Left ventricle myocardium superior (tissue), 1 donor: ENCODE data around the gene PNPLA5. TPM values are rescaled to one million over a fixed set of nuclear protein-coding genes. Genes with fewer than 3 reads are reported as not detected.

Source experiments
- ATAC-seq: fragments of 200-7000 bp; cut with Tn5 transposase; one replicate; pipeline ENCODE4 v1.9.1; 2020; ENCODE audit warnings: mild to moderate bottlenecking, moderate library complexity
- DNase-seq: peaks from one replicate; pipeline ENCODE4 v3.0.0-alpha.2; 2020
- intact Hi-C: fragments of 100-400 bp; cut with micrococcal nuclease; formaldehyde crosslinking; loops from one replicate; pipeline ENCODE4 v1.11.0; 2022
- total RNA-seq: library from RNA; stranded (reverse); fragmentation: NEBNext Ultra II Directional; extraction: Animal tissue kit (Norgen Biotek cat#: 25700); gene quantifications from one replicate; pipeline ENCODE4 v1.2.1, GENCODE V29; 2021
- donor health status: DM: no; HTN: yes; CAD: no; lungs with severe emphysema.

PNPLA5 gene
- total RNA-seq, 1 donor from 2014 or later, result not detected

DNA sequence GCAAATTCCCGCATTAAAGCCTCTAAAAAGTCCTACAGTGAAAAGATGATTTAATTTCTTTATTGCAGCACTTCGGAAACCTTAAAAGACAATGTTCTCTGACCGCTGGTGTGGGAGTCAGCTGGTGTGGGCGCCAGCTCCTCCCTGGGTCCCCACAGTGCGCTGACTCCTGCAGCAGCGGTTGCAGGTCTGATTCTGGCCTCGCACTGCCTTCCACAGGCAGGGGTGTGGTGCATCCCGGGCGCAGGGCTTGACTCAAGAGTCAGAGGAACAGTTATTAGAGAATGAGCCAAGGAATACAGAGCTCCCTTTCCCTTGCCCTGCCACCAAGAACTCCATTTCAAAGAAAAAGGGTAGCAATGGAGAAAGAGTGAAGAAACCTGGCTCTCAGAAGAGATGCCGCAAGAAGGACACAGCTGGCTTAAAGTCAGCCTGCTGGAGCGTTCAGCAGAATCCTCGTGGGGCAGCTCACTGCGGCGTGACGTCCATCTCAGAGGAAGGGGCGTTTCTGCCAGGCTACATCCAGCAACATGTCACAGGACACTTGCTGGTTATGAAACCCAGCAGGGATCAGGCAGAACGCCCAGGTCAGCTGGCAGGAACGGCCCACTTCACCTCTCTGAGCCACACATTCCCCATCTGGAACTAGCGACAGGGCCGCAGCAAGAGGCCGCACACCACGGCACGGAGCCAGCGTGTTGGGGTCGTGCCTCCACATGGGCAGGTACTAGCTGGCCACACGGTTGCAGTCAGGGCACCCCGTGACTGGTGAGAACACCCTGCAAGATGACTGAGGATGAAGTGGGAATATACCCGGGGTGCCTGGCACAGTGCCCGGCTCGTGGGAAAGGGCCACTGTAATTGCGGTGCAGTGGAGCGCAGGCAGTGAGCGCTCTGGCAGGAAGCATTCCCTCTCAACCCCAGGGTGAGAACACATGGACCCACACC is 61.6 kb downstream of the PNPLA5 start:
- intact Hi-C loops, result no loop called here
- peak; percentile 91 for DNase-seq
- ATAC-seq, result peak; percentile 84

Other genes with a start within 250 kb of the PNPLA5 start
- 1.5 TPM for gene EFCAB6, start 79.7 kb downstream of the PNPLA5 start, total RNA-seq
- gene SULT4A1, start 29.5 kb downstream of the PNPLA5 start, total RNA-seq, result 0.45 TPM
- gene PNPLA3, start 31.8 kb upstream of the PNPLA5 start, total RNA-seq, result 0.25 TPM
- 79.8 TPM for gene SAMM50, start 63.4 kb upstream of the PNPLA5 start, total RNA-seq
- 183 TPM for gene PARVB, start 132.3 kb upstream of the PNPLA5 start, total RNA-seq